ENCODE data around the gene FIGN. TPM values are rescaled to one million over a fixed set of nuclear protein-coding genes. Genes with fewer than 3 reads are reported as not detected.

The FIGN gene
- total RNA-seq, 1 experiment from 2014 or later = not detected

DNA sequence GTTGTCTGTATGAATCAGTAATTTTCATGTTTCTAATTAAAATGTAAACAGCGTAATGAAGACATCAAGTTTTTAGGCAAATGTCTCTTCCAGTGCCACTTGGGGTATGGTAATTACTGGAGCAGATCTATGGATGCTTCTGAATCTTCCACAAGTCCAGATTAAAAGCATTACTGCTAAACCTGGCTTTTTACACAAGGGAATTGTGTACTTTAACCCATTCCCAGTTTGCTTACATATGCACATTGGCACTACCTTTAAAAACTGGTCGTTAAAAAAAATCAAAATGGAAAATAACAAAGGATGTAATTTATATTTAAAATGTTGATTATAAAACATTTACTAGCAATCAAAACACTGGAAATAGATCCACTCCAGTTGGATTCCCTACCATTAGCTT is 19.7 kb downstream of the FIGN start (continued):
- TF ChIP-seq, protein P1, sequence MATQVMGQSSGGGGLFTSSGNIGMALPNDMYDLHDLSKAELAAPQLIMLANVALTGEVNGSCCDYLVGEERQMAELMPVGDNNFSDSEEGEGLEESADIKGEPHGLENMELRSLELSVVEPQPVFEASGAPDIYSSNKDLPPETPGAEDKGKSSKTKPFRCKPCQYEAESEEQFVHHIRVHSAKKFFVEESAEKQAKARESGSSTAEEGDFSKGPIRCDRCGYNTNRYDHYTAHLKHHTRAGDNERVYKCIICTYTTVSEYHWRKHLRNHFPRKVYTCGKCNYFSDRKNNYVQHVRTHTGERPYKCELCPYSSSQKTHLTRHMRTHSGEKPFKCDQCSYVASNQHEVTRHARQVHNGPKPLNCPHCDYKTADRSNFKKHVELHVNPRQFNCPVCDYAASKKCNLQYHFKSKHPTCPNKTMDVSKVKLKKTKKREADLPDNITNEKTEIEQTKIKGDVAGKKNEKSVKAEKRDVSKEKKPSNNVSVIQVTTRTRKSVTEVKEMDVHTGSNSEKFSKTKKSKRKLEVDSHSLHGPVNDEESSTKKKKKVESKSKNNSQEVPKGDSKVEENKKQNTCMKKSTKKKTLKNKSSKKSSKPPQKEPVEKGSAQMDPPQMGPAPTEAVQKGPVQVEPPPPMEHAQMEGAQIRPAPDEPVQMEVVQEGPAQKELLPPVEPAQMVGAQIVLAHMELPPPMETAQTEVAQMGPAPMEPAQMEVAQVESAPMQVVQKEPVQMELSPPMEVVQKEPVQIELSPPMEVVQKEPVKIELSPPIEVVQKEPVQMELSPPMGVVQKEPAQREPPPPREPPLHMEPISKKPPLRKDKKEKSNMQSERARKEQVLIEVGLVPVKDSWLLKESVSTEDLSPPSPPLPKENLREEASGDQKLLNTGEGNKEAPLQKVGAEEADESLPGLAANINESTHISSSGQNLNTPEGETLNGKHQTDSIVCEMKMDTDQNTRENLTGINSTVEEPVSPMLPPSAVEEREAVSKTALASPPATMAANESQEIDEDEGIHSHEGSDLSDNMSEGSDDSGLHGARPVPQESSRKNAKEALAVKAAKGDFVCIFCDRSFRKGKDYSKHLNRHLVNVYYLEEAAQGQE (IDR thresholded peaks at IDR 0.05; ENCODE audit: low read depth) = no peak
- TF ChIP-seq CEBPB (IDR thresholded peaks at IDR 0.05; ENCODE audit: low read depth) = no peak

GRCh38 chr2:163715668-163716067 is 20.1 kb downstream of the FIGN start:
- DNase-seq (ENCODE audit: low read depth, low spot score) (no peak), ATAC-seq (no peak)
- Histone ChIP-seq H3K4me1 (ENCODE audit: control insufficient read depth in 1 of 2, insufficient read depth in 2 of 2, low read length in 2 of 2) (no peaks in the 10 kb centered on the region), H3K9me2 (ENCODE audit: insufficient read depth) (no peaks in the 10 kb centered on the region), H4K20me1 (ENCODE audit: insufficient read depth) (no peaks in the 10 kb centered on the region), H3K4me3 (replicated peaks in 1 of 2; ENCODE audit: low read depth in 1 of 2, low read length in 2 of 2) (no peak overlapping the region), H3K27ac (ENCODE audit: low read depth, low read length) (no peak overlapping the region), H2AFZ (ENCODE audit: low read depth, low read length, poor library complexity, severe bottlenecking) (no peak overlapping the region), H3K4me2 (ENCODE audit: low read length) (no peak overlapping the region), H3K9ac (ENCODE audit: low read length) (no peak overlapping the region), H3K36me3 (ENCODE audit: control insufficient read depth in 1 of 2, insufficient read depth in 2 of 2, low read length in 2 of 2) (no peaks in the 10 kb centered on the region), H3K79me2 (ENCODE audit: insufficient read depth, low read length) (no peaks in the 10 kb centered on the region), H3K9me3 (ENCODE audit: control insufficient read depth in 1 of 2, insufficient read depth in 1 of 2, low read depth in 1 of 2, low read length in 2 of 2) (no peaks in the 10 kb centered on the region), H3K27me3 (ENCODE audit: insufficient read depth, low read length) (peaks cover 75% of the 10 kb centered on the region)
- intact Hi-C loops (cut with micrococcal nuclease) = no loop called here
- RAD21 ChIA-PET (ENCODE audit: low non-redundant PET in 1 of 2, low total read pairs in 2 of 2, uncharacterized antibody in 2 of 2, unreplicated experiment in 2 of 2) = no interaction called here
- CTCF ChIA-PET = no interaction called here
- no TSS peak for BruUV-seq (replicated peaks)
- POLR2A ChIA-PET = no interaction called here
- TF ChIP-seq CTCF (IDR thresholded peaks at IDR 0.05 in 2 of 3, conservative IDR thresholded peaks at IDR 0.05 in 1 of 3; ENCODE audit: borderline replicate concordance in 1 of 3, insufficient read depth in 1 of 3, low read depth in 2 of 3, low read length in 2 of 3) (no peak), MAX (IDR thresholded peaks at IDR 0.05) (no peak), CEBPB (IDR thresholded peaks at IDR 0.05; ENCODE audit: low read depth) (no peak), EZH2 (IDR thresholded peaks at IDR 0.05) (peak; percentile 64; the same call in 1 of the 2 replicates), POLR2AphosphoS5 (IDR thresholded peaks at IDR 0.05; ENCODE audit: low read depth, low read length) (no peak), RAD21 (IDR thresholded peaks at IDR 0.05; ENCODE audit: low read depth) (no peak), FOSL1 (IDR thresholded peaks at IDR 0.05; ENCODE audit: low read depth) (no peak)

Data from HCT116 (cell line).